Stimulated activated naive CD8-positive, alpha-beta T cell treated with anti-CD3 and anti-CD28 coated beads, Interleukin-15, Interleukin-2, amounts not matched to agents 100 U/mL and 50 U/mL, for 24 hours (primary cell): ENCODE measurements around the gene CYP4A11.
"Not testable (repeated sequence)": the region's sequence is repeated elsewhere in the genome, so short reads cannot be mapped to it uniquely, and the experiment has no call there.

Source experiments
- ATAC-seq: fragments of 150-1000 bp; cut with Tn5 transposase; one replicate; pipeline ENCODE4 v1.10.0; 2021
- DNase-seq: peaks from one replicate; pipeline ENCODE4 v3.0.0; 2021

Gene CYP4A11

DNA sequence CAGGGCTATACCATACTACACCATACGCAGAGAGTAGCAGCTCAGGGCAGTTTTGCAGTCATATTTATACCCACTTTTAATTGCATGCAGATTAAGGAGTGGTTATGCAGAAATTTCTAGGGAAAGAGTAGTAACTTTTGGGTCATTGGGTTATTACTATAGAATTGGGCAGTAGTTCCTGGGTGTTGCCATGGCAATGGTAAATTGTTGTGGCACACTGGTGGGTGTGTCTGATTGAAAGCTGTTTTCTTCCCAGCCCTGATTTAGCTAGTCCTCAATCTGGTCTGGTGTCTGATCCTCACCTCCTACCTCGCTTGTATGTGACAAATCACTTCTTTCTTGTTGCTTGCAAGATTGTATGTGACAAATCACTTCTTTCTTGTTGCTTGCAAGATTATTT is 30.5 kb downstream of the CYP4A11 start:
- ATAC-seq: no peak
- DNase-seq: no peak

DNA sequence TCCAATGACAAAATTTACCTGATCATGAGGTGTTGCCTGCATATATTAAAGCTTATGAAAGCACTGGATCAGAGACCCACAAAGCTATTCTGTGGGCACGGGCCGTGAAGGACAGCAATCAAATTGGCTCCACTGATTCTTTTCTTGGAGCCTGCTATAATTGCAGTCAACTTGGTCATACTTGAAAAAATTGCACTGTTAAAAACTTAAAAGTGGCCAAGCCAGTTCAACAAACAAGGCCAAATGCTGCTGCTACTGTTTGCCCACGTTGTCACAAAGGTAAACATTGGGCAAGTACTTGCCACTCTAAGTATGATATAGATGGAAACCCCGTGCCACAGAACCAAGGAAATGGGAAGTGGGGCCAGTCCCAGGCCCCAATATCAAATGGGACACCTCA is 37.8 kb downstream of the CYP4A11 start:
- DNase-seq (no peak), ATAC-seq (no peak)

- DNase-seq (no peak), ATAC-seq (no peak)
Measured at GRCh38 chr1:46900401-46900800, 40.9 kb downstream of the CYP4A11 start.

DNA sequence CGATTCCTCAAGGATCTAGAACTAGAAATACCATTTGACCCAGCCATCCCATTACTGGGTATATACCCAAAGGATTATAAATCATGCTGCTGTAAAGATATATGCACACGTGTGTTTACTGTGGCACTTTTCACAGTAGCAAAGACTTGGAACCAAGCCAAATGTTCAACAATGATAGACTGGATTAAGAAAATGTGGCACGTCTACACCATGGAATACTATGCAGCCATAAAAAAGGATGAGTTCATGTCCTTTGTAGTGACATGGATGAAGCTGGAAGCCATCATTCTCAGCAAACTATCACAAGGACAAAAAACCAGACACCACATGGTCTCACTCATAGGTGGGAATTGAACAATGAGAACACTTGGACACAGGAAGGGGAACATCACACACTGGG is 59.6 kb downstream of the CYP4A11 start:
- not testable (repeated sequence) for DNase-seq, ATAC-seq
